Bone marrow (tissue), 2 donors: ENCODE results near the gene DNASE1L3.
"Not testable (repeated sequence)": the region's sequence is repeated elsewhere in the genome, so short reads cannot be mapped to it uniquely, and the experiment has no call there.

ENCODE experiments used
- DNase-seq, 2 donors: peaks; one replicate each; lab custom pipeline; 2025; lab: John Stamatoyannopoulos, UW

DNASE1L3 gene

DNA sequence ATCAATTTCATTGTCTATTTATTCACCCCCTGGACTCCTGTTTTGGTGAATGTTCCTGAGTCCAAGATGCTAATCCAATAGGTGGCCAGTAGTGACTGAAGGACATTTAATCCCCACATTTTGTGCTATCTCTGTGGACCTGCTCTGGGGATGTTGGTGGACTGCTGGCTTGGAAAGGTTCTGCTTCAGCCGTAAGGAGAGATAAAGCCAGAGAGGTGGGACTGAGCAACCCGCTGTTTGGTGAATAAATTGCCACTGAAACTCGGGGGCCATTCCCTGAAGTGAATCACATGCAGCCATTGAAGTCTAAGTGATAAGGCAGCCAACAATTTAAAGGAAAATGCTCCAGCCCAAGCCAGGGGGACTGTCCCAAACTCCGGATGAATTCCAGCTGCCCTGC, 25.2 kb upstream of the DNASE1L3 start:
- no peak for DNase-seq

GRCh38 chr3:58234516-58234931, 23.8 kb upstream of the DNASE1L3 start:
- no peak for DNase-seq

DNA sequence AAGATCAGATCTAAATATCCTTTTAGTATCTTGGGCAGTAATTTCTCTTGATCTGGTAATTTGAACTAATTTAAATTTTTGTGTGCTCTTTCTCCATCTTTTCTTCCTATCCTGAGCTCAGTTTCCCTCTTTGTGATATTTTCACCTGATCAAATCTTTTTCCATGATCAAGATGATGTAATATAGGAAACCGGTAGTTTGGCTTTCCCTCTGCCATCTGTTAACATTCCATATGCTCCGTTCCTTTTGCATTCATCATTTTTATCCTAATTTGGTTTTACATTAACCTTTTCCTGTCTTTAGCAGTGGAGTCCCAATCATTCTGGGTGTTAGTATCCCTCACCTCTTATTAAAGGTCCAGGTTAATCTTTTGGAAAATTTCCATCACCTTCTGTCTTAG, 20.9 kb upstream of the DNASE1L3 start:
- no peak for DNase-seq

- no peak for DNase-seq
These were observed 20.2 kb upstream of the DNASE1L3 start for GRCh38 chr3:58230876-58231552.

DNA sequence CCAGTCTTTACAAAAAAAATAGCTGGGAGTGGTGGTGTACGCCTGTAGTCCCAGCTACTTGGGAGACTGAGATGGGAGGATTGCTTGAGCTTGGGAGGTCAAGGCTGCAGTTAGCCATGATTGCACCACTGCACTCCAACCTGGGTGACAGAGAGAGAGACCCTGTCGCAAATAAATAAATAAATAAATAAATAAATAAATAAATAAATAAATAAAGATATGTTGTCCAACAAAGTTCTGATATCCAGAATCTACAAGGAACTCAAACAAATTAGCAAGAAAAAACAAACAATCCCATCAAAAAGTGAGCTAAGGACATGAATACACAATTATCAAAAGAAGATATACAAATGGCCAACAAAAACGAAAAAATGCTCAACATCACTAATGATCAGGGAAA, 17.2 kb upstream of the DNASE1L3 start:
- DNase-seq = not testable (repeated sequence)

DNA sequence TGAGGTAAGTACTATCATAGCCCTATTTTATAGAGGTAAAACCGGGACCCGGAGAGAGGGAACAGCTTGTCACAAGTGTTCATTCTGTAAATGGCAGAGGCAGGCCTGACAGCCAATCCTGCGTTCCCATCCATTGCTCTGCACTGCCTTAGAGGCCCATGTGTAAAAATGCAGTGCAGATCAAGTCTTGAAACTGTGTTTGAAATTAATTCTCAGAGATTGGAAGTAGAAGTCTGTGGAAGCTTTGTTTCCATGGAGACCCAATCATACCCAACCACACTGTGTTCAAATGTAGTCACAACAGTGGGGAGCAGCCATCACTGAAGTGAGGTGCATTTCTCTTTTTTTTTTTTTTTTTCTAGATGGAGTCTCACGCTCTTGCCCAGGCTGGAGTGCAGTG, 13.1 kb upstream of the DNASE1L3 start:
- no peak for DNase-seq

DNA sequence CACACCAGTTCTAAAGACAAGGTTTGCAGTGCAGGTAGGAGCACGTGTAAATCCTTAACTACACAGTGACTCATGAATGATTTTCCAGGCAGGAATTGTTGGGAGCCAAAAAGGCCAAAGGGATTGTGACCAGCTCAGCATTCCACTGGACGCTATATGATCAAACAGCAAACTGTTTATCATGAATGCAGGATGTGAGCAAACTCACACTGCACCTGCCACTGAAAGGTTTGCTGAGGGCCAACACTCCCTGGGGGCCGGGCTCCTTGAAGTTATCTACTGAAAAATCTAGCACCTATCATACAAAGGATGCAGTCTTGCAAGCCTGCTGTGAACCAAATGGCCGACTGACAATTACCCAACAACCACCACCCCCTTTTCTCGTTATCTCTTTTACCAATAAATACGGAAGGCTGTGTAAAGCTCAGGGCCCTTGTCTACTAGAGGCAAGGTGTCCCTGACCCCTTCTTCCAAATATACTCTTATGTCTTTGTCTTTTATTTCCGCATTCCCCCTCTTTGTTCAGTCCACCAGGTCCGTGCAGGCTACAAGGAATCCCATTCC, 11.5 kb upstream of the DNASE1L3 start:
- no peak for DNase-seq

- no peak for DNase-seq
These were observed 8.1 kb upstream of the DNASE1L3 start for GRCh38 chr3:58218904-58219303.

DNA sequence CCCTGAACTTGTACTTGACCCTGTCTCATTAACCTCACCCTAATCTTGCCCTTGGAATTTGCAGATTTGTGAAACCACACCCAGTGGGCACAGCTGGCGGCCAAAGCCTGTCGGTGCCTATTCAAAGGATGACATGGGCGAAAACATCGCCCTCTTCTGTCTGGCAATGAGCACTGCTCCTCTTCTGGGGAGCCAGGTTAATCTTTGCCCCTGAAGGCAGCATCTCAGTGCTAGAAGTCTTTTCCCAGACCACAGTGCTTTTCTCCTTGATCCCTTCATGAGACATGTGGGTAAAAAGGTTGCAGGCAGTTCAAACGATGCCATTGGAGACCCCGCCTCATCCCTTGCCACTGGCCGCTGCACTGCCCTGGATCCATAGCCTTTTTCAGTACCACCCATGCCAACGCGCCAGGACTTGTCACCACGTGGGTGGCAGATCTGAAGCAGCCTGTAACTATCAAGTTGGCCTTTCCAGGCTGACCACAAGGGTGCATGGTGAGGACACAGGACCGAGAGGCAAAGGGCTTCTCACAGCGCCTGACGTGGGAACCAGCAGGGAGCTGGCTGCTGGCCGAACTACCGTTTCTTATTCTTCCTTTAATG, 6.5 kb upstream of the DNASE1L3 start:
- DNase-seq = peak; percentile 42 to 53

DNA sequence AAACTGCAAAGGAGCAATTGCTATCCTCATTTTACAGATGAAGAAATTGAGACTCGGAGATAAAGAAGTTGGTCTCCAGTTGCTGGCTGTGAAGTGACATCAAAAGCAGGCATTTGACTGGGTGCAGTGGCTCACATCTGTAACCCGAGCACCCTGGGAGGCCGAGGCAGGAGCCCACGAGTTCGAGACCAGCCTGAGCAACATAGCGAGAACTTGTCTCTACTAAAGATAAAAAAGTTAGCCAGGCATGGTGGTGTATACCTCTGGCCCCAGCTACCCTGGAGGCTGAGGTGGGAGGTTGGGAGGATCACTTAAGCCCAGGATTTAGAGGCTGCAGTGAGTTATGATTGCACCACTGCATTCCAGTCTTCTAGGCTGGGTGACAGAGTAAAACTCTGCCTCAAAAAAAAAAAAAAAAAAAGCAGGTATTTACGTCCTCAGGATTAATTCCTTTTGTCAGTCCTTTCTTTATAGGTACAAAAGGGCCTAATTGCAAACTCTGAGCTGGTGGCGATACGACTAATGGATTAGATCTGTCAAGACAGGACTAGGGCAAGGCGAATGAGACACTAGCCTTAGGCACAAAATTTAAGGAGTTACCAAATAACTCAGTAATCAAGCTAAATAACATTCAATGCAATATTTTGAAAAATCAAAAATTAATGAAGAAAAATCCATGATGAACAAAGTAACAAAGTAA, 5.9 kb upstream of the DNASE1L3 start:
- DNase-seq = no peak

GRCh38 chr3:58215317-58216025, 4.7 kb upstream of the DNASE1L3 start:
- DNase-seq = no peak

- DNase-seq = peak in 1 of 2 donors; percentile 57
These were observed 3.9 kb upstream of the DNASE1L3 start for GRCh38 chr3:58214484-58215316.

DNA sequence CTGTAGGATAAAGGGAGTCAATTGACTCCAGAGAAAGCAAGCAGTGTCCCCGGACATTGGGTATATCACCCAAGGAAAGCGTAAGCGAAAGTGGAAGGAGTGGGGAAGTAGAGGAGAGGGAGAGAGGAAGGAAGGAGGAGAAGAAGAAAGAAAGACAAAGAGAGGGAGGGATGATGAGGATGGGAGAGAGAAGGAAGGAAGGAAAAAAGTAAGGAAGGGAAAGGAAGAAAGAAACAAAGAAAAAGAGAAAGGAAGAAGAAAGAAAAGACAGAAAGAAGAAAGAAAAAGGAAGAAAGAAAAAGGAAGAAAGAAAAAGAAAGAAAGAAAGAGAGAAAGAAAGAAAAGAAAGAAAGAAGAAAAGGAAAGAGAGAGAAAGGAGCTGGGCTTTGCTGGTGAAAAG, 839 bp downstream of the DNASE1L3 start:
- DNase-seq = no peak

GRCh38 chr3:58207954-58208353, 2.8 kb downstream of the DNASE1L3 start:
- DNase-seq = no peak

DNA sequence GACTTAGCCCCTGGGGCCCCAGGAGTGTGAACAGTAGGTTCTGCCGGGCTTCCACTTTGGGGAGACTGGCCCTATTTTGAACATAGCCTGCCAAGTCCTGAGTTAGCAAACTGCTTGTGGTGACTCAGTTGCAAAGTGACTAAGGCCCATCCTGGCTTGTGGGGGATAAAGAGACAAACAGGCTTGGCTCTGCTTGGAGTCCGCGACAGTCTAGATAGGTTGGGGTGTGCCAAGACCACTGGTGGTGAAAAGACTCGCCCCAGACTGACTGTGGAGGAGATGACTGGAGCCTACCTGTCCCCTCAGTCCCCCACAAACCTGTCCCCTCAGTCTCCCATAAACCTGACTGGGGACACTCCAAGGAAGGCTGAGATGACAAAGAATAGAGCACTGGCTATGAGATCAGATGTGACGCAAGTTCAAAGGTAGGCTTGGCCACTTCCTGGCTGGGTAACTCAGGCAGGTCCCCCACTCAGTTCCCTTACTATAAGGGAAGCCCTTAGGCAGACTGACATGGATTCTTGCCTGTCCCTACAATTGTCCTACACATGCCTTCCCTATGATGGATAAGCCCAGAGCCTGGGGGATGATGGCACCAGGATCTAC, 4.3 kb downstream of the DNASE1L3 start:
- no peak for DNase-seq

DNA sequence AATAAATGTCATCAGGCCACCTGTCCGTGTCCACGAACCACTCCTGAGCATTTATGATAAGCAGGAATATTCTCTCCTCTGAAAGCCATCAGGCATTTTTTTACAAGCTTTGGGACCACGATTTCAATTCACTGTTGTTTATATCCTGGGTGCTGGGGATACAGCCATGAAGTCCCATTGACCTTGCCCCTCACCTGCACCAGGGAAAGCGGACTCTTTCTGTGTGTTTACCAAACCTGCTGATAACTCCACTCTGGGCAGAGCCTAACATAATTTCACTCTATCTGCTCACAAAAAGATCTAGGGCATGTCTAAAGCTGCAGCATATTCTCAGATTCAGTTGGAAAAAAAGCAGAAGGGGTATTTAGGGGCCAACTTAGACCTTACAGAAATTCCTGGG, 4.8 kb downstream of the DNASE1L3 start:
- DNase-seq = no peak

DNA sequence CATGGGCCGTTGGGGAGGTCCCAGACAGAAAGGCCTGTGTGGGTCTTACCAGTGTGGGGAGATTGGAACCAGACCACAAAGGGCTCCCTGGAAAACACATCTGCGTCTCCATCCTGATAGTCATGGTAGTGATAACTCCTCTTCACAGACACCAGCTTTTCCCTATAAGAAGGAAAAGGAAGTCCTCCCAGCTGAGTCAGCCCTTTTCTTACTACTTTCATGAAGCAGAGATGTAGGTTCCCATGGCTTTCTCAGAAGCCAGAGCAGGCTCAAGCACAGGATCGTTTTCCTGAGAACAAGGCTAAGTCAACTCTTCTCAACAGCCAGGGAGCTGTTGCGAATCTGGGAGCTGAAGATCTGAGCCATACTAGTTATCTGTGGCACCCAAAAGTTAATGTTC, 6.1 kb downstream of the DNASE1L3 start:
- DNase-seq = no peak

DNA sequence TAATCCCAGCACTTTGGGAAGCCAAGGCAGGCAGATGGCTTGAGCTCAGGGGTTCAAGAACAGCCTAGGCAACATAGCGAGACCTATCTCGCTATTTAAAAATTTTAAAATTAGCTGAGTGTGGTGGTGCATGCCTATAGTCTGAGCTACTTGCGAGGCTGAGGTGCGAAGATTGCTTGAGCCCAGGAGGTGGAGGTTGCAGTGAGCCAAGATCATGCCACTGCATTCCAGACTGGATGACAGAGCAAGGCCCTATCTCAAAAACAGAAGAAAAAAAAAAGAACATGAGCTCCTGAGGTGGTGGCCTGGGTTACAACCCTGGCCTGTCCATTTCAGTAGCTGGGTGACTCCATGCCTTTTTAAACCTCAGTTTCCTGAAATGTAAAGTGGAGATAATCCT, 7.2 kb downstream of the DNASE1L3 start:
- DNase-seq = no peak

GRCh38 chr3:58202917-58203360, 7.8 kb downstream of the DNASE1L3 start:
- DNase-seq = no peak

GRCh38 chr3:58201451-58201850, 9.3 kb downstream of the DNASE1L3 start:
- not testable (repeated sequence) for DNase-seq

GRCh38 chr3:58200846-58201355, 9.9 kb downstream of the DNASE1L3 start:
- DNase-seq = no peak
